Colonic mucosa (tissue), 4 donors: ENCODE results near the gene GPBP1L1. TPM values are rescaled to one million over a fixed set of nuclear protein-coding genes. Genes with fewer than 3 reads are reported as not detected.

Source experiments
- DNase-seq: peaks from one replicate; pipeline ENCODE4 v3.0.0-alpha.2; 2020
- H3K27ac ChIP-seq: fragments of 200-600 bp; one replicate; pipeline ENCODE4 v1.8.0; 2021
- H3K27me3 ChIP-seq: fragments of 200-600 bp; one replicate; pipeline ENCODE4 v1.8.0; 2021
- H3K36me3 ChIP-seq: fragments of 200-600 bp; one replicate; pipeline ENCODE4 v1.8.0; 2021
- H3K4me1 ChIP-seq: fragments of 200-600 bp; one replicate; pipeline ENCODE4 v1.8.0; 2021; ENCODE audit warnings: mild to moderate bottlenecking
- H3K4me3 ChIP-seq: fragments of 200-600 bp; one replicate; pipeline ENCODE4 v1.8.0; 2021
- H3K9ac ChIP-seq, 2 donors: one replicate each; pipeline ENCODE4 v1.7.0; 2013; ENCODE audit warnings: control low read depth in 2 of 2, low read depth in 2 of 2, low read length in 2 of 2
- H3K9me3 ChIP-seq: fragments of 200-600 bp; one replicate; pipeline ENCODE4 v1.8.0; 2021
- intact Hi-C: fragments of 100-400 bp; cut with DNase I; formaldehyde crosslinking; loops from one replicate; pipeline ENCODE4 v1.14.1; 2022
- total RNA-seq, 2 donors: library from RNA; stranded (reverse); fragmentation: NEBNext Ultra II Directional in 1 of 2; extraction: Animal tissue kit (Norgen Biotek cat#: 25700) in 1 of 2; gene quantifications; one replicate each; pipeline ENCODE4 v1.2.1, GENCODE V29; 2021
- TF ChIP-seq, protein P1 (sequence below): fragments of 200-600 bp; IDR thresholded peaks from one replicate; pipeline ENCODE4 v1.8.0; 2022; ENCODE audit warnings: antibody characterized with exemption, mild to moderate bottlenecking
- donor health status: healthy.
- donor health status: DM: no; HTN: no; CAD: no.
- donor health status: DM: no; HTN: no; CAD: no.

GPBP1L1 gene
- total RNA-seq, 2 donors from 2014 or later = 157 to 214 TPM

DNA sequence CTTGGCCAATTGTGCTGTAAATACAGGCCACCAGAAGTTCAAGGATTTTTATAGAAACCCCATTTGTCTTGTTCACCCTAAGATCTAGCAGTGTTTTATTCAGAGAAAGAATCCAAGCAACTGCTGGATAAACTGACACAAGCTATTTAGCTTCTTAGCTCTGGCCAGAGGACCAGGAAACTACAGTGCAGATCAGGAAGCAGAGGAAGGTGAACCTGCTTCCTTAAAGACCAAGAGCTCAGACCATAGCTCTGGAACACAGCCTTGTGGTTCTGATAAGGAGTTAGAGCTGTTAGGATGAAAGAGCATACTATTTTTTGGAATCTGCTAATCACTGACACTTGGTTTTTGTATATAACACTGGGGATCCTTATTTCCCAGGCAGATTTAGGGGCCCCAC lies 57.3 kb downstream of the GPBP1L1 start:
- Histone ChIP-seq H3K4me1 (no peaks in the 10 kb centered on the region), H3K9me3 (no peaks in the 10 kb centered on the region), H3K9ac (no peak overlapping the region), H3K4me3 (no peak overlapping the region), H3K36me3 (peaks cover 22% of the 10 kb centered on the region), H3K27ac (no peak overlapping the region), H3K27me3 (no peaks in the 10 kb centered on the region)
- intact Hi-C loops = no loop called here
- TF ChIP-seq, protein P1, sequence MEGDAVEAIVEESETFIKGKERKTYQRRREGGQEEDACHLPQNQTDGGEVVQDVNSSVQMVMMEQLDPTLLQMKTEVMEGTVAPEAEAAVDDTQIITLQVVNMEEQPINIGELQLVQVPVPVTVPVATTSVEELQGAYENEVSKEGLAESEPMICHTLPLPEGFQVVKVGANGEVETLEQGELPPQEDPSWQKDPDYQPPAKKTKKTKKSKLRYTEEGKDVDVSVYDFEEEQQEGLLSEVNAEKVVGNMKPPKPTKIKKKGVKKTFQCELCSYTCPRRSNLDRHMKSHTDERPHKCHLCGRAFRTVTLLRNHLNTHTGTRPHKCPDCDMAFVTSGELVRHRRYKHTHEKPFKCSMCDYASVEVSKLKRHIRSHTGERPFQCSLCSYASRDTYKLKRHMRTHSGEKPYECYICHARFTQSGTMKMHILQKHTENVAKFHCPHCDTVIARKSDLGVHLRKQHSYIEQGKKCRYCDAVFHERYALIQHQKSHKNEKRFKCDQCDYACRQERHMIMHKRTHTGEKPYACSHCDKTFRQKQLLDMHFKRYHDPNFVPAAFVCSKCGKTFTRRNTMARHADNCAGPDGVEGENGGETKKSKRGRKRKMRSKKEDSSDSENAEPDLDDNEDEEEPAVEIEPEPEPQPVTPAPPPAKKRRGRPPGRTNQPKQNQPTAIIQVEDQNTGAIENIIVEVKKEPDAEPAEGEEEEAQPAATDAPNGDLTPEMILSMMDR = no peak
- no peak for DNase-seq

DNA sequence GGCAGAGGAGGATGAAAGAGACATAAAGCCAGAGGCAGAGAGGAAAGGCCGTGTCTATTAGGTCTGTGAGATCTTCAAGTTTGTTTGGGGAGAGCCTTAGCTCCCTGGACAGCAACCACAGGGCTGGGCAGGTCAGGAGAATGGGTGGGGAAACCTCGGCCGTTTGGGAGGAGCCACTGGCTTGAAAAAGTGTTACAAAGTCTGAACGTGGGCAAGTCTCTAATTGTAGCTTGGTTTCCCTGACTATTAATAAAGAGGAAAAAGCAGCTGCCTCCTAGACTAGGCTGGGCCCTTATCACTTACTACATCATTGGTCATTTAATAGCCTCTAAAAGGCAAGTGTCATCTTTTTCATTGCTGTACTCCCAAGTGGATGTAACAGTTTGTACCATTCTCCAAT lies 62.4 kb downstream of the GPBP1L1 start, which contains the start of gene CCDC17:
Gene CCDC17 (minus strand): TSS at position 83 of the 400 bp plus-strand sequence. CDS start 145 bp downstream, outside the sequence.
- Histone ChIP-seq H3K27me3 (no peaks in the 10 kb centered on the region), H3K36me3 (peaks cover 4% of the 10 kb centered on the region), H3K4me3 (no peak within 1 kb of the TSS), H3K4me1 (no peaks in the 10 kb centered on the region), H3K9me3 (no peaks in the 10 kb centered on the region), H3K27ac (no peak within 1 kb of the TSS), H3K9ac (no peak within 1 kb of the TSS)
- no peak for DNase-seq
- TF ChIP-seq, protein P1 = no peak
- intact Hi-C loops = no loop called here

DNA sequence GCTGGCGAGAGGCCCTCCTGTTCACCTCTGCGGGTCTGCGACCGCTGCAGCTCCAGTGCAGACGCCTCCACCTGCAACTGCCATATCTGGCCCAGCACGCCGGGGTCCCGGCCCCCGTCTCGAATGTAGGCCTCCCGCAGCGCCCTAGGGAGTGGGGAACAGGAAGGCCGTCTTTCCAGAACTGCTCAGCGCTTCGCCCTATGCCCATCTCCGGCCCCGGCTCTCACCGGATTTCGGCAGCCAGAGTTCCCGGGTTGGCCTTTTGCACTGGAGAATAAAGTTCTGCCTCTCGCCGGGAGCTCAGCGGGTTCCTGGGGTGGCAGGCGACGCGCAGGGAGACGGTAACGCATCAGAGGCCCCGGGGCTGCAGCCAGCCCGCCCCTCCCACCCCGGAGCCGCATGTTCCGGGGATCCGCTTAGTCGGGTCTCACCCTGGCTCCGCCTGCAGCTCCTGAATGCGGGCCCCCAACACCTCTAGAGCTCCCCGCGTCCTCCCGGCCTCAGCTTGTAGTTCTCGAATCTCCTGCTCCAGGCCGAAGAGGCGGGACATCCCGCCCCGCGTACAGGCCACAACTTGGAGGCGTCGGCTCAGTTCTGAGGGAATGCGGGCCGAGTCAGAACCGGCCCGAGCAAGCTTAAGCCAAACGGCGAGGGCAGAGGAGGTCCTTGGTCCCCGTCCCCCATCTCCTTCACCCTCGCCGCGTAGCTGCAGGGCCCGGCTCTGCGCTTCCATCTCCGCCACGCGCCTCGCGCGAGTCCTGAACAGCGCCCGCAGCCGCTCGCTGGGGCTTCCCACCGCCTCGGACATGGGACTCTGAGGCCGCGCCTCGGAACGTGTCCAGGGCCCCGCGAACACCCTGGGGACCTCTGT lies 63.6 kb downstream of the GPBP1L1 start:
- Histone ChIP-seq H3K4me1 (no peaks in the 10 kb centered on the region), H3K4me3 (no peak overlapping the region), H3K27ac (no peak overlapping the region), H3K9me3 (no peaks in the 10 kb centered on the region), H3K27me3 (no peaks in the 10 kb centered on the region), H3K36me3 (no peaks in the 10 kb centered on the region), H3K9ac (peak overlapping the region in 1 of 2 donors; percentile 10)
- DNase-seq = no peak
- intact Hi-C loops = no loop called here
- TF ChIP-seq, protein P1 = no peak

DNA sequence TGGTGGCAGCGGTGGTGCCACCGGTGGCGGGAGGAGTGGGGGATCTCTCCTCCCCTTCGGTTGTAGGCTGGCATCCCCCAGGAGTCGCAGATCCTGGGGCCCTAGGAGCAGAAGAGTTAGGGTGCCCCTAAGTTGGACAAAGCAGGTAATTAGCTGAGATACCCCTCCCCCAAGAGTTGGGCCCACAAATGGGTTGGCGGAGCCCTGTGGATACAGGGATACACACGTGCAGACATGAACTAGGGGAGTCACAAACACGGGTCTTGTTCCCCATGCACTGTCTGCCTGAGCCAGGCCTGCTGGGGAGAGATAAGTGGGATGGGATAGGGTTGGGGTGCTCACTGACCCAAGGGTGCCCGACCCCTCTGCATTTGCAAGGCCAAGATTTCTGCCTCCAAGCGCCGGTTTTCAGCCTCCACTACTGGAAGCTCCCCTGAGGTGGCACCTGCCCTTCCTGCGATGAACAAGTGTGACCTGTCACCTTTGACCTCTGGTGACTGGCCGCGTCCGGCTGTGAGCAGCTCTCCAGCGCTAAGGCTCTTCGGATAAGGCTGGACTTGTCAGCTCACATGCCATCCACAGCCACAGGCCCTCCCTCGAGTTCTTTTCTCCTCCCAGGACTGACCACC lies 64.3 kb downstream of the GPBP1L1 start:
- Histone ChIP-seq H3K4me3 (no peak overlapping the region), H3K27me3 (no peaks in the 10 kb centered on the region), H3K9ac (peak overlapping the region in 1 of 2 donors; percentile 10), H3K9me3 (no peaks in the 10 kb centered on the region), H3K4me1 (no peaks in the 10 kb centered on the region), H3K27ac (no peak overlapping the region), H3K36me3 (no peaks in the 10 kb centered on the region)
- intact Hi-C loops = no loop called here
- TF ChIP-seq, protein P1 = no peak
- DNase-seq = no peak

DNA sequence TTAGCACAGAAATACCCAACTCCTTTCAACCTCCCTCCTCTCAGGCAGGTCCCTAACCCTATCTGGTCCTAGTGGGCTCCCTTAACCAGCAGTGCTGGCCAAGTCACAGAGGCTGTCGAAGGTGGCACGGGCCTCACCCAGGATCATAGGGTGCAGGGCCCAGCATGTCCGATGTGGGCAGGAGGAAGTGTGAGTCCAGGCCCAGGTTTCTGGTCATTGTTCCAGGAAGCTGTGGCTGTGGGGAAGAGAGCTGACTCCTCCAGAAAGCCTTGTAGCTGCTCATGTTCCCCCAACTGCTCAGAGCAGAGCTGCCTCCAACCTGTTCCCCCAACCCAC lies 64.9 kb downstream of the GPBP1L1 start:
- Histone ChIP-seq H3K4me1 (no peaks in the 10 kb centered on the region), H3K4me3 (no peak overlapping the region), H3K36me3 (no peaks in the 10 kb centered on the region), H3K27me3 (no peaks in the 10 kb centered on the region), H3K27ac (no peak overlapping the region), H3K9me3 (no peaks in the 10 kb centered on the region), H3K9ac (no peak overlapping the region)
- TF ChIP-seq, protein P1 = no peak
- intact Hi-C loops = no loop called here
- no peak for DNase-seq
